Right lung (tissue), 5 donors: Measurements from ENCODE around the gene SYMPK. TPM values are rescaled to one million over a fixed set of nuclear protein-coding genes. Genes with fewer than 3 reads are reported as not detected.
A peak's percentile ranks its signal among the peaks of the same experiment; 100 is the strongest.

Experiments used
- DNase-seq, 2 donors: peaks; one replicate each; pipeline ENCODE4 v3.0.0-alpha.2; 2013
- polyA plus RNA-seq, 5 donors: library from polyadenylated mRNA; unstranded; fragments of 120-200 nt; gene quantifications; one replicate each; pipeline versions ENCODE4 v1.2.1 to v1.2.3, GENCODE V29; 2013; ENCODE audit warnings: inconsistent platforms in 1 of 5, low replicate concordance in 1 of 5; ENCODE audit not compliant: insufficient read length in 5 of 5, insufficient read depth in 1 of 5

The SYMPK gene
- polyA plus RNA-seq, 5 donors = 50.6 to 73.7 (median 64.0) TPM

GRCh38 chr19:45782820-45783785 lies 79.8 kb downstream of the SYMPK start:
- DNase-seq = no peak

GRCh38 chr19:45782162-45782691 lies 80.7 kb downstream of the SYMPK start, which contains the start of gene DMPK:
DMPK (minus strand) TSS chr19:45782490; CDS start chr19:45782352, 138 bp downstream.
- DNase-seq = no peak

- DNase-seq = no peak
Observed at GRCh38 chr19:45781214-45782161, 81.5 kb downstream of the SYMPK start.

- no peak for DNase-seq
Observed at GRCh38 chr19:45780448-45781213, 82.3 kb downstream of the SYMPK start.

GRCh38 chr19:45780146-45780447 lies 82.8 kb downstream of the SYMPK start:
- DNase-seq = no peak

GRCh38 chr19:45779231-45780145 lies 83.5 kb downstream of the SYMPK start:
- no peak for DNase-seq

GRCh38 chr19:45778010-45778661 lies 84.8 kb downstream of the SYMPK start:
- DNase-seq = no peak

GRCh38 chr19:45777395-45777961 lies 85.5 kb downstream of the SYMPK start:
- DNase-seq = no peak

- no peak for DNase-seq
Observed at GRCh38 chr19:45774765-45775164, 88.2 kb downstream of the SYMPK start.

GRCh38 chr19:45773384-45773783 lies 89.6 kb downstream of the SYMPK start:
- DNase-seq = no peak

- DNase-seq = no peak
Observed at GRCh38 chr19:45772912-45773311, 90.0 kb downstream of the SYMPK start.

- no peak for DNase-seq
Observed at GRCh38 chr19:45772130-45772840, 90.7 kb downstream of the SYMPK start.

- DNase-seq = no peak
Observed at GRCh38 chr19:45771311-45771933, 91.5 kb downstream of the SYMPK start.

- DNase-seq = peak; percentile 95 to 97
Observed at GRCh38 chr19:45770192-45771101, 92.5 kb downstream of the SYMPK start.

- DNase-seq = no peak
Observed at GRCh38 chr19:45769821-45770191, 93.1 kb downstream of the SYMPK start.

GRCh38 chr19:45768984-45769782 lies 93.8 kb downstream of the SYMPK start, which contains the start of gene SIX5:
SIX5 (minus strand) TSS chr19:45769252; CDS start chr19:45768844, 408 bp downstream.
- DNase-seq = peak; percentile 99 to 100
